ENCODE data around the gene FAM13C. TPM values are rescaled to one million over a fixed set of nuclear protein-coding genes. Genes with fewer than 3 reads are reported as not detected.

FAM13C gene
- total RNA-seq, 1 experiment from 2014 or later, result not detected

- Mint-ChIP-seq H3K27ac (ENCODE audit: low read depth, unreplicated experiment) (no peak overlapping the region), H3K27me3 (ENCODE audit: insufficient read depth, unreplicated experiment) (peaks cover 11% of the 10 kb centered on the region), H3K4me3 (ENCODE audit: unreplicated experiment) (no peak overlapping the region), H3K36me3 (ENCODE audit: insufficient read depth, unreplicated experiment) (no peaks in the 10 kb centered on the region), H3K9me3 (ENCODE audit: unreplicated experiment) (no peaks in the 10 kb centered on the region), H3K4me1 (ENCODE audit: insufficient read depth, unreplicated experiment) (no peaks in the 10 kb centered on the region)
- CTCF ChIA-PET, result interaction anchor here (0.8 kb wide), 1 partner anchor 154 kb away, joined by 3 read pairs; no protein-coding TSS in a partner anchor
- DNase-seq (ENCODE audit: unreplicated experiment), result no peak
- POLR2A ChIA-PET, result no interaction called here
- BruUV-seq (replicated peaks), result no TSS peak
- intact Hi-C loops (cut with micrococcal nuclease), result no loop called here
- no peak for TF ChIP-seq CTCF (IDR thresholded peaks at IDR 0.05; ENCODE audit: unreplicated experiment)
Measured at GRCh38 chr10:59320355-59320754, 42.0 kb downstream of the FAM13C start.

- Mint-ChIP-seq H3K36me3 (ENCODE audit: insufficient read depth, unreplicated experiment) (no peaks in the 10 kb centered on the region), H3K27me3 (ENCODE audit: insufficient read depth, unreplicated experiment) (peaks cover 11% of the 10 kb centered on the region), H3K4me1 (ENCODE audit: insufficient read depth, unreplicated experiment) (no peaks in the 10 kb centered on the region), H3K9me3 (ENCODE audit: unreplicated experiment) (no peaks in the 10 kb centered on the region), H3K27ac (ENCODE audit: low read depth, unreplicated experiment) (no peak overlapping the region), H3K4me3 (ENCODE audit: unreplicated experiment) (no peak overlapping the region)
- POLR2A ChIA-PET, result interaction anchor here (0.6 kb wide), 1 partner anchor 181 kb away, joined by 3 read pairs; no protein-coding TSS in a partner anchor
- DNase-seq (ENCODE audit: unreplicated experiment), result no peak
- no TSS peak for BruUV-seq (replicated peaks)
- no peak for TF ChIP-seq CTCF (IDR thresholded peaks at IDR 0.05; ENCODE audit: unreplicated experiment)
- intact Hi-C loops (cut with micrococcal nuclease), result no loop called here
- CTCF ChIA-PET, result interaction anchor here (0.8 kb wide), 1 partner anchor 155 kb away, joined by 3 read pairs; no protein-coding TSS in a partner anchor
Measured at GRCh38 chr10:59319854-59320253, 42.5 kb downstream of the FAM13C start.

- peaks cover 4% of the 10 kb centered on the region for H3K27me3 Mint-ChIP-seq (ENCODE audit: insufficient read depth, unreplicated experiment)
- no TSS peak for BruUV-seq (replicated peaks)
- intact Hi-C loops (cut with micrococcal nuclease), result no loop called here
- no peak for TF ChIP-seq CTCF (IDR thresholded peaks at IDR 0.05; ENCODE audit: unreplicated experiment)
- no peak for DNase-seq (ENCODE audit: unreplicated experiment)
- ChIA-PET POLR2A (no interaction called here), CTCF (interaction anchor here (0.6 kb wide), 1 partner anchor 437 kb away, joined by 4 read pairs; no protein-coding TSS in a partner anchor)
- no peaks in the 10 kb centered on the region for H3K36me3 Mint-ChIP-seq (ENCODE audit: insufficient read depth, unreplicated experiment)
- H3K27ac Mint-ChIP-seq (ENCODE audit: low read depth, unreplicated experiment), result no peak overlapping the region
- no peaks in the 10 kb centered on the region for H3K4me1 Mint-ChIP-seq (ENCODE audit: insufficient read depth, unreplicated experiment)
- no peaks in the 10 kb centered on the region for H3K9me3 Mint-ChIP-seq (ENCODE audit: unreplicated experiment)
- no peak overlapping the region for H3K4me3 Mint-ChIP-seq (ENCODE audit: unreplicated experiment)
Measured at GRCh38 chr10:59317066-59317465, 45.3 kb downstream of the FAM13C start.

- H3K4me3 Mint-ChIP-seq (ENCODE audit: unreplicated experiment), result no peak overlapping the region
- H3K36me3 Mint-ChIP-seq (ENCODE audit: insufficient read depth, unreplicated experiment), result no peaks in the 10 kb centered on the region
- DNase-seq (ENCODE audit: unreplicated experiment), result no peak
- POLR2A ChIA-PET, result no interaction called here
- TF ChIP-seq CTCF (IDR thresholded peaks at IDR 0.05; ENCODE audit: unreplicated experiment), result no peak
- BruUV-seq (replicated peaks), result no TSS peak
- H3K9me3 Mint-ChIP-seq (ENCODE audit: unreplicated experiment), result no peaks in the 10 kb centered on the region
- no peak overlapping the region for H3K27ac Mint-ChIP-seq (ENCODE audit: low read depth, unreplicated experiment)
- CTCF ChIA-PET, result no interaction called here
- H3K27me3 Mint-ChIP-seq (ENCODE audit: insufficient read depth, unreplicated experiment), result no peaks in the 10 kb centered on the region
- no peaks in the 10 kb centered on the region for H3K4me1 Mint-ChIP-seq (ENCODE audit: insufficient read depth, unreplicated experiment)
- intact Hi-C loops (cut with micrococcal nuclease), result no loop called here
Measured at GRCh38 chr10:59315465-59315864, 46.9 kb downstream of the FAM13C start.
